ENCODE results near the gene MUC21.

The MUC21 gene

DNA sequence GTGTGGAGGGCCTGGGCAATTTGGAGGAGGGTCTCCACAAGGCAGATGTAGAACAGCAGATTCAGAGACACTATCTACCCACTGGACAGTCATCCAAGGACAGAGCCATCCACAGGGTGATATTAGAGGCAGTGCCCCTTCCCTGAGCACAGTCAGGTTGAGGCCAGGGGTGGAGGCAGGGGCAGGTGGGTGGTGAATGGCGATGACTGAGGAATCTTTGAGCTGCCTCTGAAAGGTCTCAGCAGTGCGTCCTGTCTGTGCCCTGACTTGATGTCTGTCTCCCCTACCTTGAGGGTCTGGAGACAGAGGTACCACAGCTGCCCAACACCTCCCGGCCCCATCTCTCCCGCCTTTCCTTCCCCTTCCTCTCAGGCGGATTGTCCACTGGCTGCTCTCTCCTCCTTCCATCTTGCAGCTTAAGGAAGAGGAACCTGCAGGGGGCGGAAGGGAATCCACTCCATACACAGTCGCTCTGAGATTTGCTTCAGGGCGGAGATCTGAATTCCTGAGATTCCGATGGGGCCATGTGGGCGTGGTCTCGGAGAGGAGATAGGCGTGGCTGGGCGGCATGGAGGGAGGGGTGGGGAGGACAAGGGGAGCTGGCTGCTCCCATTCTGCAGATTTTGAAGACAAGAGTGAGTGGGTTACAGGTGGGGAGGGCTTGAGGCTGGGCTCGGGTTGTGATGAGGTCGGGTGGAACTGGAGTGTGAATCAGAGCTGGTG, 41.0 kb upstream of the MUC21 start:
- TF ChIP-seq, protein P1, sequence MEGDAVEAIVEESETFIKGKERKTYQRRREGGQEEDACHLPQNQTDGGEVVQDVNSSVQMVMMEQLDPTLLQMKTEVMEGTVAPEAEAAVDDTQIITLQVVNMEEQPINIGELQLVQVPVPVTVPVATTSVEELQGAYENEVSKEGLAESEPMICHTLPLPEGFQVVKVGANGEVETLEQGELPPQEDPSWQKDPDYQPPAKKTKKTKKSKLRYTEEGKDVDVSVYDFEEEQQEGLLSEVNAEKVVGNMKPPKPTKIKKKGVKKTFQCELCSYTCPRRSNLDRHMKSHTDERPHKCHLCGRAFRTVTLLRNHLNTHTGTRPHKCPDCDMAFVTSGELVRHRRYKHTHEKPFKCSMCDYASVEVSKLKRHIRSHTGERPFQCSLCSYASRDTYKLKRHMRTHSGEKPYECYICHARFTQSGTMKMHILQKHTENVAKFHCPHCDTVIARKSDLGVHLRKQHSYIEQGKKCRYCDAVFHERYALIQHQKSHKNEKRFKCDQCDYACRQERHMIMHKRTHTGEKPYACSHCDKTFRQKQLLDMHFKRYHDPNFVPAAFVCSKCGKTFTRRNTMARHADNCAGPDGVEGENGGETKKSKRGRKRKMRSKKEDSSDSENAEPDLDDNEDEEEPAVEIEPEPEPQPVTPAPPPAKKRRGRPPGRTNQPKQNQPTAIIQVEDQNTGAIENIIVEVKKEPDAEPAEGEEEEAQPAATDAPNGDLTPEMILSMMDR (IDR thresholded peaks at IDR 0.05; ENCODE audit: low read length, missing control alignments) = peak; percentile 72
- peak; percentile 85 for DNase-seq (ENCODE audit: low read depth)
- H3K4me3 ChIP-seq (replicated peaks; ENCODE audit: low read depth, low read length) = no peak overlapping the region

DNA sequence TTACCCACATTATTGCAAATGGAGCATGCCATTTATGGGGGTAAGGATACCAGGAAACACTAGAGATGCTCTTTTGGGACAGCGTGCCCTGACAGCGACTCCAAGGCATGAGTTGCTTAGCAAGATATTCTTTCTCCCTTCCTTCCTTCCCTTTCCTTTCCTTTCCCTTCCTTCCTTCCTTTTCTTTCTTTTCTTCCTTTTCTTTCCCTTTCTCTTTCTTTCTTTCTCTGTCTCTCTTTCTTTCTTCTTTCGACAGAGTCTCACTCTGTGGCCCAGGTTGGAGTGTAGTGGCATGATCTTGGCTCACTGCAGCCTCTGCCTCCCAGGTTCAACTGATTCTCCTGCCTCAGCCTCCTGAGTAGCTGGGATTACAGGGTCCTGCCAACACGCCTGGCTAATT, 39.5 kb upstream of the MUC21 start:
- TF ChIP-seq, protein P1 (IDR thresholded peaks at IDR 0.05; ENCODE audit: low read length, missing control alignments) = no peak
- no peak overlapping the region for H3K4me3 ChIP-seq (replicated peaks; ENCODE audit: low read depth, low read length)
- DNase-seq (ENCODE audit: low read depth) = no peak

DNA sequence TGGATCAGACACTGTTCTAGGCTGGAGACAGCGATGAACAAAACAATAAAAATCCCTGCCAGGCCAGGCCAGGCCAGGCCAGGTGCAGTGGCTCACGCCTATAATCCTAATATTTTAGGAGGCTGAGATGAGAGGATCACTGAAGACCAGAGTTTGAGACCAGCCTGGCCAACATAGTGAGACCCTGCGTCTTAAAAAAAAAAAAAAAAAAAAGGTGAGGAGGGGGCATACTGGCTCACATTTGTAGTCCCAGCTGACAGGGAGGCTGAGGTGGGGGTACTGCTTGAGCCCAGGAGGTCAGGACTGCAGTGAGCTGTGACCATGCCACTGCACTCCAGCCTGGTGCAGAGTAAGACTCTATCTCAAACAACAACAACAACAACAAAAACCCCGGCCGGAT, 38.2 kb upstream of the MUC21 start:
- no peak overlapping the region for H3K4me3 ChIP-seq (replicated peaks; ENCODE audit: low read depth, low read length)
- TF ChIP-seq, protein P1 (IDR thresholded peaks at IDR 0.05; ENCODE audit: low read length, missing control alignments) = no peak
- DNase-seq (ENCODE audit: low read depth) = no peak

DNA sequence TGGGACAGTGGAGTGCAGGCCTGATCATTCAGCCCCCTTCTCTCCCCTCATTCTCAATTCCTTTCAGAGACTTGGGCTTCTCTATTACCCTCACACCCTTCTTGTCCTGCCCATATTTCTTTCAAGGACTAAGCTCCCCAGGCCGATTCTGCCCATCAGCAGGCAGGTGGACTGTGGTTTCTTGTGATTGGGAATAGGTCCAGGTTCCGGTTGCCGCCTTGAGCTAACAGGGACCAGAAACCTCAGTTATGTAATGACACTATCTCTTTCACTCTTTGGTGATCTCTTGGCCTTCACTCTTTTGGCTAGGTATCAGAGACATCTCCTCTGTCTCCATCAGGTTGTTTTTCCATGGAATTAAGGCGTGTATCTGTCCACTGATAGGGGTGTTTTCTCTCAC, 36.3 kb upstream of the MUC21 start:
- no peak for DNase-seq (ENCODE audit: low read depth)
- TF ChIP-seq, protein P1 (IDR thresholded peaks at IDR 0.05; ENCODE audit: low read length, missing control alignments) = no peak
- H3K4me3 ChIP-seq (replicated peaks; ENCODE audit: low read depth, low read length) = no peak overlapping the region

DNA sequence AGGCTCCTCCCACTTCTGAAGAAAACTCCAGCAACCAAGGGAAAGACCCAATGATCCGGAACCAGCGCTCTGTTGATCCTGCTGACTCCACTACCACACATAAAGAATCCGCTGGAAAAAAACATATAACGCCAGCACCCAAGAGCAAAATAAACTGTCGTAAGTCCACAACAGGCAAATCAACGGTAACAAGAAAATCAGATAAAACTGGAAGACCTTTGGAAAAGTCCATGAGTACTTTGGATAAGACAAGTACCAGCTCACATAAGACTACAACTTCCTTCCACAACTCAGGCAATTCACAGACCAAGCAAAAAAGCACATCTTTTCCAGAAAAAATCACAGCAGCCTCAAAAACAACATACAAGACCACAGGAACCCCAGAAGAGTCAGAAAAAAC, 34.7 kb upstream of the MUC21 start:
- no peak for DNase-seq (ENCODE audit: low read depth)
- H3K4me3 ChIP-seq (replicated peaks; ENCODE audit: low read depth, low read length) = no peak overlapping the region
- TF ChIP-seq, protein P1 (IDR thresholded peaks at IDR 0.05; ENCODE audit: low read length, missing control alignments) = no peak

DNA sequence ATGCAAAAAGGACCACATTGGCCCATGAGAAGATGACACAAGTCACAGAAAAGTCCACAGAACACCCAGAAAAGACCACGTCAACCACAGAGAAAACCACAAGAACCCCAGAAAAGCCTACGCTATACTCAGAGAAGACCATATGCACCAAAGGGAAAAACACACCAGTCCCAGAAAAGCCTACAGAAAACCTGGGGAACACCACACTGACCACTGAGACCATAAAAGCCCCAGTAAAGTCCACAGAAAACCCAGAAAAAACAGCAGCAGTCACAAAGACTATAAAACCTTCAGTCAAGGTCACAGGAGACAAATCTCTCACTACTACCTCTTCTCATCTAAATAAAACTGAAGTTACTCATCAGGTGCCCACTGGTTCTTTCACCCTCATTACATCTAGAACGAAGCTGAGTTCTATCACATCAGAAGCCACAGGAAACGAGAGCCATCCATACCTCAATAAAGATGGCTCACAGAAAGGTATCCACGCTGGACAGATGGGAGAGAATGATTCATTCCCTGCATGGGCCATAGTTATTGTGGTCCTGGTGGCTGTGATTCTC, 31.5 kb upstream of the MUC21 start:
- no peak overlapping the region for H3K4me3 ChIP-seq (replicated peaks; ENCODE audit: low read depth, low read length)
- TF ChIP-seq, protein P1 (IDR thresholded peaks at IDR 0.05; ENCODE audit: low read length, missing control alignments) = no peak
- DNase-seq (ENCODE audit: low read depth) = no peak

Measured in fibroblast of pulmonary artery (primary cell).